HAP-1 (cell line): ENCODE measurements around the gene PLEKHM1.
A peak's percentile ranks its signal among the peaks of the same experiment; 100 is the strongest.
"Not testable (repeated sequence)": the region's sequence is repeated elsewhere in the genome, so short reads cannot be mapped to it uniquely, and the experiment has no call there.

Experiments
- DNase-seq, 2 experiments: peaks; one replicate each; pipeline ENCODE4 v3.0.0-alpha.2; 2016 to 2020; ENCODE audit warnings: low spot score in 2 of 2
- H3K27me3 ChIP-seq: fragments of 250-450 bp; sonication (Bioruptor Pico); 2 replicates; pipeline ENCODE4 v1.5.1; 2020; ENCODE audit warnings: low read depth, mild to moderate bottlenecking, moderate library complexity
- H3K36me3 ChIP-seq: fragments of 250-450 bp; sonication (Bioruptor Pico); replicated peaks from 2 replicates; pipeline ENCODE4 v1.5.1; 2020; ENCODE audit warnings: mild to moderate bottlenecking
- H3K4me1 ChIP-seq: fragments of 250-450 bp; sonication (Bioruptor Pico); 2 replicates; pipeline ENCODE4 v1.5.1; 2020; ENCODE audit warnings: mild to moderate bottlenecking
- H3K4me3 ChIP-seq: fragments of 250-450 bp; sonication (Bioruptor Pico); 2 replicates; pipeline ENCODE4 v1.5.1; 2020; ENCODE audit warnings: mild to moderate bottlenecking, moderate library complexity
- H3K9me3 ChIP-seq: fragments of 250-450 bp; sonication (Bioruptor Pico); 2 replicates; pipeline ENCODE4 v1.5.1; 2020; ENCODE audit warnings: mild to moderate bottlenecking, moderate library complexity
- in situ Hi-C: fragments of 300-500 bp; cut with MboI; formaldehyde crosslinking; loops from 3 replicates; pipeline ENCODE4 v1.14.3; 2020; ENCODE audit warnings: low sequenced_read_pairs, inconsistent platforms, mixed read lengths

The PLEKHM1 gene

DNA sequence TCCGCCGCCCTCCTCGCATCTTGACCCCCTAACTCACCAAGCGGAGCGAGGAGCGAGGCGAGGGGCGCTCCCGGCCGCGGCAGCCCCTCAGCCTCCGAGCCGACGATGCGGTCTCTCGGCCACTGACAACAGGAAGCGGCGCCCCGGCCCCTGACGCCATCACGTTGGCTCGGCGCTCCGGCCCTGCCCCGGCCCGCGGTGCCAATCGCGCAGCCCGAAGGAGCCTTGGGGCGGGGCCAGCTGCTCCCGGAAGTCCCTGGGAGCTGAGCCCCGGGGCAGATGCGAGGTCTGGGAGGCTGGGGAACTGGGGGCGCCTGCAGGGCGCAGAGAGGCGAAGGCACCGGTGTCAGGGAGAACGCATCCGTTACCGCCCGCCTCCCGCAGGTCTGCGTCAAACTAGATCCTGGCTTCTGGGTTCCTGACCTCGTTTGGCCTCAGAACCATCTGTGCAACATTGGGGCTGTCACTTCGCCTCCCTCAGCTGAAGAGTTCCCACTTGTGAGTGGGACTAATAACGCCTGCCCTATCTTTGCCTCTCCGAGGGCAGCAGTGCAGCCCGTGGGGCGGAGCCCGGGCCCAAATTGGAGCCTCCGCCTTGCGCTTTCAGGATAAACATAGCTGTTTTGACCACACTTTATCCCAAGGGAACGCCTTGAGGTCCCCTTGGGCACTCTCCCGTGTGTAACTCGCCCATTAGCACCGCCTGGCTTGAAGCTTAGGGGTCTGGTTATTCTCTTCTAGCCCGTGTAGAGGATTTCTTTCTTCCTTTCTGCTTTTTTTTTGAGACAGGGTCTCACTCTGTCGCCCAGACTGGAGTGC, at the start of gene PLEKHM1:
Gene PLEKHM1 (minus strand): TSS at position 107 of the 819 bp plus-strand sequence. CDS start 8,237 bp downstream, outside the sequence.
- H3K27me3 ChIP-seq, in situ Hi-C loops, H3K4me1 ChIP-seq, H3K36me3 ChIP-seq, H3K9me3 ChIP-seq: not testable (repeated sequence)
- peak within 1 kb of the TSS; percentile 55 for H3K4me3 ChIP-seq
- peak; percentile 35 to 88 for DNase-seq

DNA sequence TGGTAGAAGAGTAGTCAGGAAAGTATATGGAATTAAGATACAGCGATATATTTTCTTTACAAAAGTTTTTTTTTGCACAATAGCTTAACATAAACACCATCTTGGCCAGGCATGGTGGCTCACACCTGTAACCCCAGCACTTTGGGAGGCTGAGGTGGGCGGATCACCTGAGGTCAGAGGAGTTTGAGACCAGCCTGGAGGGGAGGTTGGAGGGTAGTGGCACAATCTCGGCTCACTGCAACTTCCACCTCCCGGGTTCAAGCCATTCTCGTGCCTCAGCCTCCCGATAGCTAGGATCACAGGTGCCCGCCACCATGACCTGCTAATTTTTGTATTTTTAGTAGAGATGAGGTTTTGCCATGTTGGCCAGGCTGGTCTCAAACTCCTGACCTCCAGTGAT, 47.6 kb upstream of the PLEKHM1 start:
- H3K4me1 ChIP-seq, H3K36me3 ChIP-seq, H3K9me3 ChIP-seq, H3K4me3 ChIP-seq, H3K27me3 ChIP-seq, in situ Hi-C loops, DNase-seq: not testable (repeated sequence)

DNA sequence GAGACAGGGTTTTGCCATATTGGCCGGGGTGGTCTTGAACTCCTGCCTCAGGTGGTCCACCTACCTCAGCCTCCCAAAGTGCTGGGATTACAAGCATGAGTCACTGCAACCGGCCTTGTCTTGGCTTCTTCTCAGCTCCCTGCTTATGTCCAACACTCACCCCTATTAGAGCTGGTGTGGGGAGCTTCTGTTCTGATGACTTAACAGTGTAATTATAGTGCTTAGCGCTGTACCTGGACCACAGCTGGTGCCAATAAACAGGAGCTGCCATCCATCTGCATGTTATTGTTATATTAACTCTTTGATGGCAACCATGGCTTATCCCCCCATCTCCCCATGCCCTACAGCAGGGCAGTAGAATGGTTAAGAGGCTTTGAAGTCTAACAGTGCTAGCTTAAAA, 15.6 kb upstream of the PLEKHM1 start:
- in situ Hi-C loops, H3K4me3 ChIP-seq, H3K4me1 ChIP-seq, H3K27me3 ChIP-seq, H3K9me3 ChIP-seq, H3K36me3 ChIP-seq, DNase-seq: not testable (repeated sequence)

DNA sequence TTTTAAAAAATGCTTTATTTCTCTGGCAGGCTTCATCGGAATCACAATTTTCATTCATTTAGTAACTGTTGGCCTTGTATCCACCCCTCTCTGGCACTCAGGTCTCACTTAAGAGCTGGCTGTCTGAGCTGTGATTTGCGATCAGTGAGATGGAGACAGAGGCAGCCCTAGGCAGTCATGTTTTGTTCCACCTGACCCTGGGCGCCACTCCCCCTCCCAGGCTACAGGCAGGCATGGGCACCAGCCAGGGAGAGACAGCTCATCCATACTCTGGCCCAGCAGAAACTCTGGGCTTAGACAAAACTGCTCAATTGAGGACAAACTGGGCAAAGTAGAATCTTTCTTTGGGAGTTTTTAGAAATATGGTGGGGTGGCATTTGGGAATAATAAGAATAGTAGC, 14.7 kb upstream of the PLEKHM1 start:
- DNase-seq, H3K27me3 ChIP-seq, H3K9me3 ChIP-seq, H3K4me1 ChIP-seq, H3K4me3 ChIP-seq, H3K36me3 ChIP-seq, in situ Hi-C loops: not testable (repeated sequence)

DNA sequence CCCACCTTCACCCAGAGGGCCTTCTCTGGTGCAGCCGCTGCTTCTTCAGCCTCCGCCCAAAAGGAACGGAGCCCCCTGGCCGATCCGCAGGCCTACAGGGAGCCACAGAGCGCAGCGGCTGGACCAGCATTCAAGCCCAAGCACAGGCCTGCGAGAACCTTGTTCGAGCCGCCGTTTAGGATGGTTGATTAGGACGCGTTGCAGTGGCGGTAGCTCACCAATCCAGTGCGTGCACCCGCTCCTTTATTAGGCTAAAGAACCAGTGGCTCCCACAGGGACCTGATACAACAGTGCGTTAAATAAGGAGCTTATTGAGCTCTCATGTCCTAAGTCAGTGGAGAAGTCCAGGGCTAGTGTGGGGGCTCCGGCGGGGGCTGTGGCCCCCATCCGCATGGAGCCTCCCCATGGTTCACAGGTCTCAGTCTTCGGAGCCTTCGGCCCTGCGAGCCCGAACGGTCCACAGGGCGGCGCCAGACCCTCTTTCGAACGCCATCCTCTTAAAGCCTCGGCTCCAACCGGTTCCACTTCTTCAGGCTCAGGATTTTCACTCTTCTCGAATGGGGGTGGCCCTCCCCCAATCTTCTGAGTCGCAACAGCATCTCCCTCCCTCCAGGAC, 10.7 kb upstream of the PLEKHM1 start:
- DNase-seq, H3K36me3 ChIP-seq, in situ Hi-C loops: not testable (repeated sequence)

DNA sequence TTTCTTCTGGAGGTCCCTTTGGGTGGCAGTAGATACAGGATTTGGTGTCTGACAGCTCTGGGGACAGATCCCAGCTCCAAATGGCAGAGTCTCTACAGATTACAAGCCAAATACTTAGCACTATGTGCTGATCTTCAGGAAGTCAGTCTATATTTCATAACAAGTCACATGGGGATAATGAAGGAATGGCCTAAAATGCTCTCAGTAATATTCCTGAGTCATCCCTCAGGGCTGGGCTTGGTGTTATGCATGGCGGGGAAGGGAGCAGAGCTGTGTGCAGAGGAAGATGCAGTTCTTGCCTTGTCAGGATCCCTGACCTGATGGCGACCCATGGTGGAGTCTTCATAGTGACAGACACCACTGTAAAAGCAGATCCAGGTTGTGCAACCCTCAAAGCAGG, 10.0 kb upstream of the PLEKHM1 start:
- H3K36me3 ChIP-seq, H3K4me1 ChIP-seq, H3K27me3 ChIP-seq, H3K9me3 ChIP-seq, H3K4me3 ChIP-seq, DNase-seq, in situ Hi-C loops: not testable (repeated sequence)

More for the DNA sequence above, 10.7 kb upstream of the PLEKHM1 start:
- not testable (repeated sequence) for H3K27me3 ChIP-seq, H3K4me1 ChIP-seq, H3K4me3 ChIP-seq, H3K9me3 ChIP-seq

DNA sequence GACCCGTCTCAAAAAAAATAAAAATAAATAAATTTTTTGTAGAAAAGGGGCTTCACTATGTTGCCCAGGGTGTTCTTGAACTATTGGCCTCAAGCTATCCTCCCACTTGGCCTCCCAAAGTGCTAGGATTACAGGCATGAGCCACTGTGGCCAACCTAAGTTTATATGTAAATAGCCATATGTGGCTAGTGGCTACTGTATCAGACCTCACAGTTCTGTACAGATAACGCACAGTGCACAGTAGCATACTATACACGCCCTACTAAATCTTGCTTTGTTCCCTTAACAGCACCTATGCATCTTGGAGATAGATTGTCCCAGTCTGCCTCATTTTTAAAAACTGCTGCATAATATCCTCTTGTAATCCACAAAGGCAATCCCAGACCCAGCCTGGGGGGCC, 8.7 kb upstream of the PLEKHM1 start:
- H3K4me3 ChIP-seq, in situ Hi-C loops: not testable (repeated sequence)

DNA sequence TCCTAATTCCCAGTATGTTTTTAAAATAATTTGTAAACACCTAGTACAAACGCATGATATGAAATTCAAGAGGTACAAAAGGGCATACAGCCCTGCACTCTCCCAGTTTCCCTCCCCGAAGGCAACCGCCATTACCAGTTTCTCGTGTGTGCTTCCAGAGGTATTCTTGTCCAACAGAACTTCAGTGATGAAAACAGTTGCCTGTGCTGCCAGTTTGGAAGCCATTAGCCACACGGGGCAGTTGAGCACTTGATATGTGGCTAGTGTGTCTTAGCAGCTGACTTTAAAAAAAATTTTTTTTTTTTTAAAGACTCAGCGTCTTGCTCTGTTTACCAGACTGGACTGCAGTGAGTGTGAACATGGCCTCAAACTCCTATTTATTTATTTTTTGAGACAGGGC, 7.9 kb upstream of the PLEKHM1 start:
- H3K9me3 ChIP-seq, H3K4me3 ChIP-seq, H3K4me1 ChIP-seq, H3K36me3 ChIP-seq, H3K27me3 ChIP-seq, in situ Hi-C loops, DNase-seq: not testable (repeated sequence)

More for the DNA sequence above, 8.7 kb upstream of the PLEKHM1 start:
- not testable (repeated sequence) for H3K9me3 ChIP-seq, H3K27me3 ChIP-seq, H3K4me1 ChIP-seq, DNase-seq, H3K36me3 ChIP-seq

DNA sequence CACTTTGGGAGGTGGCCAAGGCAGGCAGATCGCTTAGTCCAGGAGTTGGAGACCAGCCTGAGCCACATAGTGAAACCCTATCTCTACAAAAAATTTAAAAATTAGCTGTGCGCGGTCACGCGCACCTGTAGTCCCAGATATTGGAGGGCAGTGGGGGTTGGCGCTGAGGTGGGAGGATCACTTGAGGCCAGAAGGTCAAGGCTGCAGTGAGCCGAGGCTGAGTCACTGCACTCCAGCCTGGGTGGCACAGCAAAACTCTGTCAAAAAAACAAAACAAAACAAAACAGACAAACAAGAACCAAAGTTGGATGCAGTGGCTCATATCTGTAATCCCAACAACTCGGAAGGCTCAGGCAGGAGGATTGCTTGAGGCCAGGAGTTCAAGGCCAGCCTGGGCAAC, 6.9 kb upstream of the PLEKHM1 start:
- H3K36me3 ChIP-seq, in situ Hi-C loops, H3K27me3 ChIP-seq, DNase-seq, H3K4me3 ChIP-seq, H3K9me3 ChIP-seq, H3K4me1 ChIP-seq: not testable (repeated sequence)

DNA sequence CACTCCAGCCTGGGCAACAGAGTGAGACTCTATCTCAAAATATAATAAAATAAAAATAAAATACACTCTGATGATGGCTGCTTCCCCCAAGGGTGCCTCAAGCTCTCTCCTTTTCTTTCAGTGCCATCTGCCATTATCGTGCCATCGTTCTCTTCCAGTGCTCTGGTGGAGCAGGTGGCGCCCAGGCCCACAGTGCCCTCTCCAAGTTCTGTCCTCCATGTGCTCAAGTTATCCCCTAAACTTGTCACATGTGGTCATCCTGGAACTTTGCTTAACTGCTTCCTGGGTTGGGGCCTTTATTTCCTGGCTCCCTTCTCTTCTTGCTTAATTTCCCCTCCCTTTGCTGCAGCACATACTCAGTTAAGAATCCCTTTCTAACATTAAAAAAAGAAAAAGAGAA, 6.0 kb upstream of the PLEKHM1 start:
- H3K9me3 ChIP-seq, H3K27me3 ChIP-seq, H3K4me1 ChIP-seq, in situ Hi-C loops, H3K36me3 ChIP-seq, DNase-seq, H3K4me3 ChIP-seq: not testable (repeated sequence)

DNA sequence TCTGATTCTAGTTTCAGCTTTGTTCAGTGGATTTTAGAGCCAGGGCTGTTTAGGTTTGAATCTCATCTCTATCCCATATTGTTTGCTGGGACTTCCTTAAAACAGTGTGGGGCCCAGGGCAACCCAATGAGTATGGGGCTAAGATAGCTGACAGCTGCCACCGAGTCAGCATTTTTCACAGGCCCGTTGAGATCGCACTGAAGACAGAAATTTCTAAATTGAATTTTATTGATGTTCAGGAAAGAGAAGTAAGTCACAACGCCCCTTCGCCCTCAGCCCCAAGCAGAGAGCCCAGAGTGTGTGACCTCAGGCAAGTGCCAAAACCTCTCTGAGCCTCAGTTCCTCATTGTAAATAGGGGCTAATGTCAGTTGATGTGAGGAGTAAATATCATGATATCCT, 4.0 kb upstream of the PLEKHM1 start:
- H3K4me1 ChIP-seq, H3K36me3 ChIP-seq, H3K9me3 ChIP-seq, H3K4me3 ChIP-seq, DNase-seq, H3K27me3 ChIP-seq, in situ Hi-C loops: not testable (repeated sequence)

DNA sequence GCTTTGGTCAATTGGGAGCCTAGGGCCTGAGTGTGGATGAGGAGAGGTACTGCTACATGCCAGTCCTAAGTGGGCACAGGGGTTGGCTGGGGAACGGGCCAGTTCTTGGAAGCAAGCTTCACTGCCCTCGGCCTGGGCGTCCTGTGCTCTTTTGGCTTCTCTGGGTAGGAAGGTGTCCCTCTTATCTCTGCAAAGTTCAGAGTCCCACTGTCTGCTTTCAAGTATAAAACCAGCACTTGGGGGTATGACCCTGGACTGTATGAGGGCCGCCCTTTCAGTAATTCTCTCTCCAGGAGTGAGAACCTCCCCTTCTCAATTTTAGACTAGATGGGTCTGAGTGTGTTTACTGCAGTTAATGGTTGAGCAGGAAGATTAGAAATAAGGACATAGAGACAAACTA, 1.6 kb upstream of the PLEKHM1 start:
- H3K4me3 ChIP-seq, DNase-seq, H3K9me3 ChIP-seq, H3K27me3 ChIP-seq, in situ Hi-C loops, H3K4me1 ChIP-seq, H3K36me3 ChIP-seq: not testable (repeated sequence)

DNA sequence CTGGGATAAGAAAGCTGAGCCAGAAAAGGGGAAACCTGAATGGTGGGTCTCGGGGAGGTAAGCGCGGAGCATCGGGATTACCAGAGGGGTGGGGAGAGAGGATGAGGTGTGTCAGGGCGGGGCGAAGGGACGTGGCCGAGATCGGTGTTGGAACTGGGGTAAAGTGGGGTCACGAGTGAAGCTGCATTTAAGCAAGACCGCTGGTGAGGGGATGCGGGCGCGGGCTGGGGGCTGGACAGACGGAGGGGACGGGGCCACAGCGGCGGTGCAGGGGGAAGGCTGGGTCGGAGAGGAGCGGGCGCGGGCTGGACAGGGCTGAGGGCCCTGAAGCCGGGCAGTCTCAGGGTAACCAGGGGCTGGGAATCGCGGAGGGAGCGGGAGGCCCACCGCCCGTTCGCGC, 323 bp downstream of the PLEKHM1 start:
- in situ Hi-C loops, H3K27me3 ChIP-seq, H3K36me3 ChIP-seq, H3K9me3 ChIP-seq, H3K4me1 ChIP-seq: not testable (repeated sequence)
- peak overlapping the region; percentile 55 for H3K4me3 ChIP-seq
- DNase-seq = peak in 1 of 2 experiments; percentile 33

DNA sequence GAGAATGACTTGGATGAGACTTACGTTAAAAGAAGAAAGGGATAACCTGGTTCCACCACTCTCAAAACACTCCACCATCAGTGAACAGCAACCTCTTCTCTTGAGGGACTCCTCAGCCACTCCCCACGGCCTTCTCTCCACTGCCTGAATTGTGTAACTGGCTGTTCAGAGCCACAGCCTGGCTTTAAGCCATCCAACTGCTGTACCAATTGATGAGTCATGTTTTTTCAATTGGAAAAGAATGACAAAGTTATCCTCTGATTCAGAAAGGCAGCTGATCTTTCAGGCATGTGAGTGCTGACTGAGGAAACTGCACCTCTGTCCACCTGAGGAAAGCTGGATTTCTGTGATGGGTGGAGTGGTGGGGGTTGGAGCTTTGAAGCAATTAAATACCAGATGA, 2.8 kb downstream of the PLEKHM1 start:
- DNase-seq, in situ Hi-C loops, H3K36me3 ChIP-seq, H3K4me3 ChIP-seq, H3K9me3 ChIP-seq, H3K4me1 ChIP-seq, H3K27me3 ChIP-seq: not testable (repeated sequence)
